WTC11 (cell line): Measurements from ENCODE around the gene WDR27. TPM values are rescaled to one million over a fixed set of nuclear protein-coding genes. Genes with fewer than 3 reads are reported as not detected.

Experiments used
- ATAC-seq: fragments of 200-7000 bp; cut with Tn5 transposase; 2 replicates; pipeline ENCODE4 v1.10.0; 2021; ENCODE audit warnings: mild to moderate bottlenecking, moderate library complexity
- CTCF ChIA-PET: fragments of 300-600 bp; sonication (Branson Sonifier 250); formaldehyde crosslinking; loops from one replicate; lab custom pipeline; 2021; ENCODE audit warnings: antibody characterized with exemption; lab: Charles Lee
- POLR2A ChIA-PET: fragments of 350-600 bp; sonication (Branson Sonifier 250); formaldehyde crosslinking; loops from one replicate; lab custom pipeline; 2021; ENCODE audit warnings: antibody characterized with exemption; lab: Charles Lee
- DNase-seq: peaks from one replicate; pipeline ENCODE4 v3.0.0; 2021; ENCODE audit warnings: low spot score
- H3K27ac Mint-ChIP-seq: 2 replicates; pipeline ENCODE4 v1.8.0; 2021; ENCODE audit warnings: mixed read lengths
- H3K27me3 Mint-ChIP-seq: 2 replicates; pipeline ENCODE4 v1.8.0; 2021; ENCODE audit warnings: low read depth, mild to moderate bottlenecking, moderate library complexity, mixed read lengths
- H3K36me3 Mint-ChIP-seq: 2 replicates; pipeline ENCODE4 v1.8.0; 2021; ENCODE audit warnings: mixed read lengths
- H3K4me1 Mint-ChIP-seq: 2 replicates; pipeline ENCODE4 v1.8.0; 2022; ENCODE audit warnings: mixed read lengths
- H3K4me3 Mint-ChIP-seq: 2 replicates; pipeline ENCODE4 v1.8.0; 2021; ENCODE audit warnings: mild to moderate bottlenecking, moderate library complexity, mixed read lengths
- H3K9me3 Mint-ChIP-seq: 2 replicates; pipeline ENCODE4 v1.8.0; 2021; ENCODE audit warnings: mixed read lengths
- ATF1 ChIP-seq: sonication (generic); formaldehyde crosslinking; IDR thresholded peaks from 2 replicates; pipeline ENCODE4 v1.8.1; 2023; ENCODE audit warnings: mild to moderate bottlenecking, moderate library complexity, missing genetic modification reagents
- CBFB ChIP-seq: sonication (generic); formaldehyde crosslinking; IDR thresholded peaks from 2 replicates; pipeline ENCODE4 v1.8.1; 2022; ENCODE audit warnings: mild to moderate bottlenecking, low read depth, missing genetic modification reagents
- E2F4 ChIP-seq: sonication (generic); formaldehyde crosslinking; IDR thresholded peaks from 2 replicates; pipeline ENCODE4 v1.8.1; 2022; ENCODE audit warnings: low read depth, mild to moderate bottlenecking, moderate library complexity, missing genetic modification reagents, borderline replicate concordance
- E2F5 ChIP-seq: sonication (generic); formaldehyde crosslinking; IDR thresholded peaks from 2 replicates; pipeline ENCODE4 v1.8.1; 2022; ENCODE audit warnings: mild to moderate bottlenecking, moderate library complexity, missing genetic modification reagents
- ETV6 ChIP-seq: sonication (generic); formaldehyde crosslinking; IDR thresholded peaks from 2 replicates; pipeline ENCODE4 v1.8.1; 2022; ENCODE audit warnings: mild to moderate bottlenecking, missing genetic modification reagents
- FOXP1 ChIP-seq: sonication (generic); formaldehyde crosslinking; IDR thresholded peaks from 2 replicates; pipeline ENCODE4 v1.8.0; 2022; ENCODE audit warnings: missing genetic modification reagents, mild to moderate bottlenecking, moderate library complexity, borderline replicate concordance
- HMGA2 ChIP-seq: fragments of 250-450 bp; sonication (Bioruptor Pico); IDR thresholded peaks from 2 replicates; pipeline ENCODE4 v1.4.0; 2021; ENCODE audit warnings: mild to moderate bottlenecking, moderate library complexity
- IRF1 ChIP-seq: sonication (generic); formaldehyde crosslinking; IDR thresholded peaks from 2 replicates; pipeline ENCODE4 v1.8.0; 2023; ENCODE audit warnings: missing genetic modification reagents
- JAZF1 ChIP-seq: fragments of 250-450 bp; sonication (Bioruptor Pico); IDR thresholded peaks from 2 replicates; pipeline ENCODE4 v1.9.0; 2021; ENCODE audit warnings: moderate library complexity, mild to moderate bottlenecking, inconsistent platforms
- KAT7 ChIP-seq: sonication (generic); formaldehyde crosslinking; IDR thresholded peaks from 2 replicates; pipeline ENCODE4 v1.8.1; 2023; ENCODE audit warnings: missing genetic modification reagents, mild to moderate bottlenecking, borderline replicate concordance
- MXD4 ChIP-seq: fragments of 250-450 bp; sonication (Bioruptor Pico); IDR thresholded peaks from 2 replicates; pipeline ENCODE4 v1.8.0; 2021; ENCODE audit warnings: mild to moderate bottlenecking, moderate library complexity, borderline replicate concordance
- NFE2L1 ChIP-seq: sonication (generic); formaldehyde crosslinking; IDR thresholded peaks from 2 replicates; pipeline ENCODE4 v1.8.1; 2023; ENCODE audit warnings: missing genetic modification reagents
- NFYB ChIP-seq: sonication (generic); formaldehyde crosslinking; conservative IDR thresholded peaks from 2 replicates; pipeline ENCODE4 v1.8.0; 2022; ENCODE audit warnings: low read depth, missing genetic modification reagents
- PRRX2 ChIP-seq: fragments of 250-450 bp; sonication (Bioruptor Pico); IDR thresholded peaks from 2 replicates; pipeline ENCODE4 v1.8.0; 2021; ENCODE audit warnings: mild to moderate bottlenecking
- RORB ChIP-seq: fragments of 250-450 bp; sonication (Bioruptor Pico); IDR thresholded peaks from 2 replicates; pipeline ENCODE4 v1.9.0; 2021; ENCODE audit warnings: mild to moderate bottlenecking
- SMAD4 ChIP-seq: sonication (generic); formaldehyde crosslinking; IDR thresholded peaks from 2 replicates; pipeline ENCODE4 v1.8.0; 2022; ENCODE audit warnings: mild to moderate bottlenecking, missing genetic modification reagents
- TEAD1 ChIP-seq: sonication (generic); formaldehyde crosslinking; IDR thresholded peaks from 2 replicates; pipeline ENCODE4 v1.8.0; 2022; ENCODE audit warnings: mild to moderate bottlenecking, missing genetic modification reagents
- ZNF121 ChIP-seq: sonication (generic); formaldehyde crosslinking; IDR thresholded peaks from 2 replicates; pipeline ENCODE4 v1.8.0; 2023; ENCODE audit warnings: missing genetic modification reagents
- ZNF232 ChIP-seq: sonication (generic); formaldehyde crosslinking; IDR thresholded peaks from 2 replicates; pipeline ENCODE4 v1.8.0; 2022; ENCODE audit warnings: mild to moderate bottlenecking, missing genetic modification reagents
- ZNF263 ChIP-seq: sonication (generic); formaldehyde crosslinking; IDR thresholded peaks from 2 replicates; pipeline ENCODE4 v1.8.1; 2022; ENCODE audit warnings: low read depth, mild to moderate bottlenecking, moderate library complexity, missing genetic modification reagents
- ZNF396 ChIP-seq: fragments of 250-450 bp; sonication (Bioruptor Pico); IDR thresholded peaks from 2 replicates; pipeline ENCODE4 v1.8.0; 2021; ENCODE audit warnings: mild to moderate bottlenecking, moderate library complexity, borderline replicate concordance
- total RNA-seq: library from RNA; stranded (reverse); gene quantifications from 3 replicates; pipeline ENCODE4 v1.2.3, GENCODE V29; 2021
- TF ChIP-seq, protein P1 (sequence below): fragments of 250-450 bp; sonication (Bioruptor Pico); IDR thresholded peaks from 2 replicates; pipeline ENCODE4 v1.8.0; 2021; ENCODE audit warnings: mild to moderate bottlenecking
- TF ChIP-seq, protein P2 (sequence below): sonication (generic); formaldehyde crosslinking; IDR thresholded peaks from 2 replicates; pipeline ENCODE4 v1.8.1; 2023; ENCODE audit warnings: mild to moderate bottlenecking, missing genetic modification reagents, moderate library complexity
- TF ChIP-seq, protein P3 (sequence below): sonication (generic); formaldehyde crosslinking; IDR thresholded peaks from 2 replicates; pipeline ENCODE4 v1.8.0; 2022; ENCODE audit warnings: missing genetic modification reagents

The WDR27 gene
- total RNA-seq, 1 experiment from 2014 or later = 126 TPM

- TF ChIP-seq RORB (CRISPR knock-in tag) (no peak), HMGA2 (CRISPR knock-in tag) (no peak), KAT7 (no peak), ZNF121 (CRISPR knock-in tag) (no peak), NFYB (CRISPR knock-in tag) (no peak), IRF1 (no peak), E2F4 (CRISPR knock-in tag) (no peak), JAZF1 (no peak), NFE2L1 (CRISPR knock-in tag) (no peak), ATF1 (CRISPR knock-in tag) (no peak), MXD4 (CRISPR knock-in tag) (no peak), ZNF232 (no peak), ETV6 (CRISPR knock-in tag) (no peak), TEAD1 (CRISPR knock-in tag) (no peak), FOXP1 (CRISPR knock-in tag) (no peak)
- TF ChIP-seq, protein P1, sequence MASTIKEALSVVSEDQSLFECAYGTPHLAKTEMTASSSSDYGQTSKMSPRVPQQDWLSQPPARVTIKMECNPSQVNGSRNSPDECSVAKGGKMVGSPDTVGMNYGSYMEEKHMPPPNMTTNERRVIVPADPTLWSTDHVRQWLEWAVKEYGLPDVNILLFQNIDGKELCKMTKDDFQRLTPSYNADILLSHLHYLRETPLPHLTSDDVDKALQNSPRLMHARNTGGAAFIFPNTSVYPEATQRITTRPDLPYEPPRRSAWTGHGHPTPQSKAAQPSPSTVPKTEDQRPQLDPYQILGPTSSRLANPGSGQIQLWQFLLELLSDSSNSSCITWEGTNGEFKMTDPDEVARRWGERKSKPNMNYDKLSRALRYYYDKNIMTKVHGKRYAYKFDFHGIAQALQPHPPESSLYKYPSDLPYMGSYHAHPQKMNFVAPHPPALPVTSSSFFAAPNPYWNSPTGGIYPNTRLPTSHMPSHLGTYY (CRISPR knock-in tag) = no peak
- TF ChIP-seq, protein P2, sequence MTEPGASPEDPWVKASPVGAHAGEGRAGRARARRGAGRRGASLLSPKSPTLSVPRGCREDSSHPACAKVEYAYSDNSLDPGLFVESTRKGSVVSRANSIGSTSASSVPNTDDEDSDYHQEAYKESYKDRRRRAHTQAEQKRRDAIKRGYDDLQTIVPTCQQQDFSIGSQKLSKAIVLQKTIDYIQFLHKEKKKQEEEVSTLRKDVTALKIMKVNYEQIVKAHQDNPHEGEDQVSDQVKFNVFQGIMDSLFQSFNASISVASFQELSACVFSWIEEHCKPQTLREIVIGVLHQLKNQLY (CRISPR knock-in tag) = no peak
- TF ChIP-seq, protein P3, sequence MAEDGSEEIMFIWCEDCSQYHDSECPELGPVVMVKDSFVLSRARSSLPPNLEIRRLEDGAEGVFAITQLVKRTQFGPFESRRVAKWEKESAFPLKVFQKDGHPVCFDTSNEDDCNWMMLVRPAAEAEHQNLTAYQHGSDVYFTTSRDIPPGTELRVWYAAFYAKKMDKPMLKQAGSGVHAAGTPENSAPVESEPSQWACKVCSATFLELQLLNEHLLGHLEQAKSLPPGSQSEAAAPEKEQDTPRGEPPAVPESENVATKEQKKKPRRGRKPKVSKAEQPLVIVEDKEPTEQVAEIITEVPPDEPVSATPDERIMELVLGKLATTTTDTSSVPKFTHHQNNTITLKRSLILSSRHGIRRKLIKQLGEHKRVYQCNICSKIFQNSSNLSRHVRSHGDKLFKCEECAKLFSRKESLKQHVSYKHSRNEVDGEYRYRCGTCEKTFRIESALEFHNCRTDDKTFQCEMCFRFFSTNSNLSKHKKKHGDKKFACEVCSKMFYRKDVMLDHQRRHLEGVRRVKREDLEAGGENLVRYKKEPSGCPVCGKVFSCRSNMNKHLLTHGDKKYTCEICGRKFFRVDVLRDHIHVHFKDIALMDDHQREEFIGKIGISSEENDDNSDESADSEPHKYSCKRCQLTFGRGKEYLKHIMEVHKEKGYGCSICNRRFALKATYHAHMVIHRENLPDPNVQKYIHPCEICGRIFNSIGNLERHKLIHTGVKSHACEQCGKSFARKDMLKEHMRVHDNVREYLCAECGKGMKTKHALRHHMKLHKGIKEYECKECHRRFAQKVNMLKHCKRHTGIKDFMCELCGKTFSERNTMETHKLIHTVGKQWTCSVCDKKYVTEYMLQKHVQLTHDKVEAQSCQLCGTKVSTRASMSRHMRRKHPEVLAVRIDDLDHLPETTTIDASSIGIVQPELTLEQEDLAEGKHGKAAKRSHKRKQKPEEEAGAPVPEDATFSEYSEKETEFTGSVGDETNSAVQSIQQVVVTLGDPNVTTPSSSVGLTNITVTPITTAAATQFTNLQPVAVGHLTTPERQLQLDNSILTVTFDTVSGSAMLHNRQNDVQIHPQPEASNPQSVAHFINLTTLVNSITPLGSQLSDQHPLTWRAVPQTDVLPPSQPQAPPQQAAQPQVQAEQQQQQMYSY (CRISPR knock-in tag) = no peak
- Mint-ChIP-seq H3K9me3 (peaks cover 3% of the 10 kb centered on the region), H3K4me3 (no peak overlapping the region), H3K27me3 (no peaks in the 10 kb centered on the region), H3K36me3 (peaks cover 69% of the 10 kb centered on the region), H3K27ac (no peak overlapping the region), H3K4me1 (peaks cover 12% of the 10 kb centered on the region)
- POLR2A ChIA-PET = no interaction called here
- DNase-seq (no peak), ATAC-seq (no peak)
- CTCF ChIA-PET = no interaction called here
Observed at GRCh38 chr6:169678342-169678741, 23.5 kb downstream of the WDR27 start.

DNA sequence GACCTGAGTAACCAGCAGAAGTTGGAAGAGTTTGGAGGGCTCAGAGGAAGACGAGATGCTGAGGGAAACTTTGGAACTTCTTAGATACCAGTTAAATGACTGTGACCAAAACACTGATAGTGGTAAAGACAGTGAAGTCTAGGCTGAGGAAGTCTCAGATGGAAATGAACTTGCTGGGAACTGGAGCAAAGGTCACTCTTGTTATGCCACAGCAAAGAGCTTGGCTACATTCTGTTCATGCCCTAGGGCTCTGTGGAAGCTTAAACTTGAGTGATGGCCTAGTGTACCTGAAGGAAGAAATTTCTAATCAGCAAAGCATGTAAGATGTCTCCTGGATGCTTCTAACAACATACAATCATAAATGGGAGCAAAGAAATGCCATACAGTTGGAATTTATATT is 24.7 kb downstream of the WDR27 start:
- no peak overlapping the region for H3K4me3 Mint-ChIP-seq
- peak overlapping the region; percentile 39; the same call in 1 of the 2 replicates for H3K27ac Mint-ChIP-seq
- TF ChIP-seq CBFB (CRISPR knock-in tag) (no peak), E2F5 (CRISPR knock-in tag) (no peak), NFYB (CRISPR knock-in tag) (no peak), MXD4 (CRISPR knock-in tag) (no peak), ZNF263 (CRISPR knock-in tag) (no peak), PRRX2 (CRISPR knock-in tag) (no peak), ZNF396 (no peak), SMAD4 (CRISPR knock-in tag) (no peak), FOXP1 (CRISPR knock-in tag) (no peak)
- H3K27me3 Mint-ChIP-seq = no peaks in the 10 kb centered on the region
- H3K4me1 Mint-ChIP-seq = peaks cover 12% of the 10 kb centered on the region
- H3K9me3 Mint-ChIP-seq = no peaks in the 10 kb centered on the region; the same call in none of the 2 replicates
- DNase-seq (no peak), ATAC-seq (no peak)
- peaks cover 62% of the 10 kb centered on the region for H3K36me3 Mint-ChIP-seq
- CTCF ChIA-PET = no interaction called here
- POLR2A ChIA-PET = no interaction called here
